HEK293T (cell line): ENCODE data around the gene CCDC33.

Source experiments
- CTBP1 ChIP-seq: fragments of 450-650 bp; IDR thresholded peaks from 2 replicates; pipeline ENCODE4 v1.6.1; 2016; ENCODE audit warnings: borderline replicate concordance
- ELF4 ChIP-seq: fragments of 450-650 bp; IDR thresholded peaks from 2 replicates; pipeline ENCODE4 v1.6.1; 2017; ENCODE audit warnings: antibody characterized with exemption
- LEF1 ChIP-seq: fragments of 450-650 bp; IDR thresholded peaks from 2 replicates; pipeline ENCODE4 v1.6.1; 2017; ENCODE audit warnings: mild to moderate bottlenecking, borderline replicate concordance
- NFRKB ChIP-seq: fragments of 450-650 bp; IDR thresholded peaks from 2 replicates; pipeline ENCODE4 v1.6.1; 2016; ENCODE audit warnings: mild to moderate bottlenecking, moderate library complexity
- SP1 ChIP-seq: fragments of 450-650 bp; IDR thresholded peaks from 2 replicates; pipeline ENCODE4 v1.6.1; 2017
- TARDBP ChIP-seq: fragments of 450-650 bp; IDR thresholded peaks from 2 replicates; pipeline ENCODE4 v1.6.1; 2016
- ZNF384 ChIP-seq: fragments of 450-650 bp; IDR thresholded peaks from 2 replicates; pipeline ENCODE4 v1.6.1; 2016

- TF ChIP-seq LEF1 = no peak
- no peak for TF ChIP-seq ELF4
- no peak for TF ChIP-seq ZNF384
- no peak for TF ChIP-seq NFRKB
- TF ChIP-seq TARDBP = no peak
- no peak for TF ChIP-seq SP1
- no peak for TF ChIP-seq CTBP1
Measured at GRCh38 chr15:74337146-74337545, 101.0 kb downstream of the CCDC33 start.
